Spleen (tissue), 11 donors: ENCODE results near the gene TACR1. TPM values are rescaled to one million over a fixed set of nuclear protein-coding genes. Genes with fewer than 3 reads are reported as not detected.

Source experiments
- DNase-seq: peaks from one replicate; pipeline ENCODE4 v3.0.0-alpha.2; 2020
- H3K27ac ChIP-seq, 8 donors: fragments of 200-600 bp; sonication (generic) in 7 of 8; 1 replicate in 4 of 8; 2 replicates in 4 of 8; pipeline versions ENCODE4 v1.5.0 to v1.8.0; 2016 to 2021; ENCODE audit warnings: inconsistent platforms in 4 of 8, mild to moderate bottlenecking in 4 of 8, moderate library complexity in 1 of 8
- H3K27me3 ChIP-seq, 7 donors: fragments of 200-600 bp; sonication (generic) in 6 of 7; replicated peaks in 1 of 7; 1 replicate in 4 of 7; 2 replicates in 3 of 7; pipeline versions ENCODE4 v1.5.0 to v1.8.0; 2016 to 2021; ENCODE audit warnings: inconsistent platforms in 3 of 7, mild to moderate bottlenecking in 1 of 7
- H3K36me3 ChIP-seq, 6 donors: fragments of 200-600 bp; sonication (generic) in 5 of 6; 1 replicate in 4 of 6; 2 replicates in 2 of 6; pipeline versions ENCODE4 v1.5.0 to v1.8.0; 2016 to 2021; ENCODE audit warnings: inconsistent platforms in 2 of 6
- H3K4me1 ChIP-seq, 6 donors: fragments of 200-600 bp; sonication (generic) in 5 of 6; 1 replicate in 3 of 6; 2 replicates in 3 of 6; pipeline versions ENCODE4 v1.5.0 to v1.8.0; 2016 to 2021; ENCODE audit warnings: inconsistent platforms in 3 of 6
- H3K4me3 ChIP-seq, 8 donors: fragments of 200-600 bp; sonication (generic) in 7 of 8; 1 replicate in 4 of 8; 2 replicates in 4 of 8; pipeline versions ENCODE4 v1.5.0 to v1.8.0; 2016 to 2021; ENCODE audit warnings: inconsistent platforms in 4 of 8, mild to moderate bottlenecking in 4 of 8, moderate library complexity in 2 of 8
- H3K9me3 ChIP-seq, 8 donors: fragments of 200-600 bp; sonication (generic) in 7 of 8; 1 replicate in 4 of 8; 2 replicates in 4 of 8; pipeline versions ENCODE4 v1.5.0 to v1.8.0; 2016 to 2021; ENCODE audit warnings: inconsistent platforms in 4 of 8
- CTCF ChIP-seq, 11 experiments: fragments of 200-600 bp in 7 of 11; fragments of 450-650 bp in 4 of 11; sonication (generic) in 4 of 11; IDR thresholded peaks in 8 of 11; conservative IDR thresholded peaks in 3 of 11; 1 replicate in 7 of 11; 2 replicates in 4 of 11; pipeline versions ENCODE4 v1.4.0 to v1.8.0; 2016 to 2021; ENCODE audit warnings: antibody characterized with exemption in 11 of 11, inconsistent platforms in 4 of 11, mild to moderate bottlenecking in 1 of 11
- POLR2A ChIP-seq, 3 donors: fragments of 450-650 bp; IDR thresholded peaks; one replicate each; pipeline ENCODE4 v1.5.1; 2017; ENCODE audit warnings: antibody characterized with exemption in 3 of 3, mild to moderate bottlenecking in 1 of 3
- POLR2AphosphoS5 ChIP-seq, 3 donors: sonication (generic); formaldehyde crosslinking; IDR thresholded peaks; one replicate each; pipeline ENCODE4 v1.5.1; 2017; ENCODE audit warnings: antibody characterized with exemption in 3 of 3
- WGBS, 5 donors: extraction: QIAGEN DNeasy Blood & Tissue Kit in 3 of 5; methylation state at CpG; one replicate each; pipeline versions ENCODE4 v1.1.5 to v1.1.7; 2013 to 2018; 5-methylcytosine and 5-hydroxymethylcytosine counted together
- intact Hi-C: fragments of 100-400 bp; cut with DNase I; formaldehyde crosslinking; loops from one replicate; pipeline ENCODE4 v1.15.0; 2023; ENCODE audit warnings: low total_unique reads
- polyA plus RNA-seq, 3 donors: library from polyadenylated mRNA; stranded (reverse); fragments of 200-250 nt; gene quantifications; one replicate each; pipeline ENCODE4 v1.2.1, GENCODE V29; 2013
- total RNA-seq, 7 donors: library from RNA; depleted of rRNA in 3 of 7; stranded (reverse); fragments of >200 nt in 3 of 7; fragmentation: NEBNext Ultra II Directional in 4 of 7; extraction: Animal tissue kit (Norgen Biotek cat#: 25700) in 4 of 7; gene quantifications; one replicate each; pipeline versions ENCODE4 v1.1.0 to v1.2.1, GENCODE V29; 2016 to 2021
- donor health status: healthy with polysubstance abuse.
- donor health status: DM: no; HTN: no; CAD: no; lungs with moderate emphysema.
- donor health status: DM: no; HTN: no; CAD: no.
- donor health status: Bipolar disorder and iron deficiency.
- donor health status: healthy.
- donor health status: DM: no; HTN: no; CAD: no.
- donor health status: DM: yes; HTN: yes; CAD: no.

Gene TACR1
- total and polyA plus RNA-seq, 10 donors = 0.02 to 0.28 (median 0.13) TPM; not detected in 3

DNA sequence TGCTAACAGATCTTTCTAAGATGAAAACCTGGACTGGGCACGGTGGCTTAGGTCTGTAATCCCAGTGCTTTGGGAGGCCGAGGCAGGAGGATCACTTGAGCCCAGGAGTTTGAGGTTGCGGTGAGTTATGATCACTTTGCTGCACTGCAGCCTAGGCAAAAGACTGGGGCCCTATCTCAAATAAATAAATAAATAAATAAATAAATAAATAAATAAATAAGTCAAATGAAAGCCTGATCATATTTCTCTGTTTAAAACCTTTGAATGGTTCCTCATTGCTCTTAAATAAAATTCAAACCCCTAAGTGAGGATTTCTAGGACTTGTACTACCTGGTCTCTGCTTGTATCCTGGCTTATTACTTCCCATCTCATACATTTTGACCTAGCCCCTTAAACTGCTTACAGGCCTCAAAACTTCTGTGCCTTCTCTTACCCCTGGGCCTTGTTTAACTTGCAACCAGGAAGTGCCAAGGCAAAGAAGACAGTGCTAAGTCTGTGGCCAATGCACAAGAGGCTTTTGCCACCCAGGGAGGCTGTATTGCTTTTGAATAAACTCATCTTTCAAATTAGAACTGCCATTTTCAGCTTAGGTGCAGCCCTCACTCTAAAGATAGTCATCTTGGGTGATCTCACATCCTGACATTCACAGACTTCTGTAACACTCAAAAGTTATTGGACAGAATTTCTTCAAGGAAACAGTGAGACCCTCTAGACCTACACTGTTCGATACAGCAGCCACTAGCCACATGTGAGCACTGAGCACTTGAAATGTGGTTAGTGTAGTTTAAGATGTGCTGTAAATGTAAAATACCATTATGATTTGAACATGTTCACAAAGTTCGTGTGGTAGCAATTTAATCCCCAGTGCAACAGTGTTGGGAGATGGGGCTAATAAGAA, 167.2 kb downstream of the TACR1 start:
- TF ChIP-seq POLR2A (IDR thresholded peaks at IDR 0.05) (no peak), CTCF (IDR thresholded peaks at IDR 0.05 in 8 of 11, conservative IDR thresholded peaks at IDR 0.05 in 3 of 11) (no peak), POLR2AphosphoS5 (IDR thresholded peaks at IDR 0.05) (no peak)
- H3K27ac ChIP-seq = no peak overlapping the region
- no peak for DNase-seq
- no peaks in the 10 kb centered on the region for H3K9me3 ChIP-seq
- WGBS, 5 donors = 86 to 94% (median 90%) methylated on average over 5 of the region's 5 CpGs
- H3K36me3 ChIP-seq = no peaks in the 10 kb centered on the region
- no peaks in the 10 kb centered on the region for H3K27me3 ChIP-seq
- peaks cover 0 to 4% (median 0%) of the 10 kb centered on the region in 6 donors for H3K4me1 ChIP-seq
- no peak overlapping the region for H3K4me3 ChIP-seq
- intact Hi-C loops = no loop called here

DNA sequence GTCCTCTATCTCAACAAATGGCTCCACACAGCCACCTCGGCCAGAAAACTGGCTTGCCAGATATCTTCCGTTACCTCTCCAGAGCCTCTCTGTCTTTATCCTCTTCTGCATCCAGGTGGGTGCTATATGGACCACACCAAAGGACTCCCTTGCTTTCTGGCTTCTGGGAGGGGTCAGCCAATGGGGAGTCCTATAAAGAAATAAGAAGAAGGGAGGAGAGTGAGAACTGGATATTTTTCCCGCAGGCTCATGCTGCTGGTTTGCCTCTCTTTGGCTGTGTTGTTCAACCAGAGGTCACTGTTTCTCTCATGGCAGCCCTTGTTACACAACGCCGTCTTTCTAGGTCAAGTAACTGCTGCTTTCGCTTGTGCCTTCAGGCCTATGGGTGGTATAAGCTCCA, 168.1 kb downstream of the TACR1 start:
- 90 to 97% (median 95%) methylated on average over 6 of the region's 6 CpGs for WGBS, 5 donors
- TF ChIP-seq POLR2A (IDR thresholded peaks at IDR 0.05) (no peak), CTCF (IDR thresholded peaks at IDR 0.05 in 8 of 11, conservative IDR thresholded peaks at IDR 0.05 in 3 of 11) (no peak), POLR2AphosphoS5 (IDR thresholded peaks at IDR 0.05) (no peak)
- Histone ChIP-seq H3K4me3 (no peak overlapping the region), H3K4me1 (peaks cover 0 to 4% (median 0%) of the 10 kb centered on the region in 6 donors), H3K27me3 (no peaks in the 10 kb centered on the region), H3K9me3 (no peaks in the 10 kb centered on the region), H3K27ac (no peak overlapping the region), H3K36me3 (no peaks in the 10 kb centered on the region)
- no peak for DNase-seq
- intact Hi-C loops = no loop called here

DNA sequence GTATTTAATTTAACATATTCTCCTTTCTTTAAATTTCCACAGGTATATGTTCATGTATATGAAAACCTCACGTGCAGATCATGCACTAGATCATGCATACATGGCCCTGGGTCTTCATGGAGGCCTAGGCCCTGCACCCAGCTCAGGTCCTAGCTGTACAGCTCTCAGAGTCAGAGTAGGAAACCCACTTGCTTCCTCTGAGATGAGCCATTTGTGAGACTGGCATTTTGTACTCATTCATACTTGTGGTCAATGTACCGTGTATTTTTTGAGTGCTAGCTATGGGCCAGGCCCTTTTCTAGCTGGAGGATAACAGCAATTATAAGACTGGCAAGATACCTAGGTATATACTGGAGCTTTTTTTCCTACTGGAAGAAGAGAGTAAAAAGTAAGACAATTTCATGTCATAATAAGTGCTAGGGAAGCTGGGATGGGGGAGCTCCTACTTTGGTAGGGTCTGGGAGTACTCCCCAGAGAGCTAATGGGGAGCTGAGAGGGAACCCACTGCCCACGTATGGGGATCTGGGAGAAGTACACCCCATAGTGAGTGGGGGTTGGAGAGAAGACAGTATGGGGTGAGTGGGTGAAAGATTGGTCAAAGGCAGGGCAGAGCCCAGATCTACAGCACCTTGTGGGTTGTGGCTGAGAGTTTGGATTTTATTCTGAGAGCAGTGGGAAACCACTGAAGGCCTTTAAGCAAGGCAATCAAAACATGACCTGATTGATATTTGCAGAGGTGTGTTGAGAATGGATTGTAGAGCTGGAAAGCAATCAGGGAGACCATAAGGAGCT, 168.9 kb downstream of the TACR1 start:
- Histone ChIP-seq H3K4me3 (no peak overlapping the region), H3K4me1 (peaks cover 0 to 4% (median 0%) of the 10 kb centered on the region in 6 donors), H3K36me3 (no peaks in the 10 kb centered on the region), H3K27me3 (no peaks in the 10 kb centered on the region), H3K27ac (no peak overlapping the region), H3K9me3 (no peaks in the 10 kb centered on the region)
- no peak for DNase-seq
- TF ChIP-seq POLR2AphosphoS5 (IDR thresholded peaks at IDR 0.05) (no peak), POLR2A (IDR thresholded peaks at IDR 0.05) (no peak), CTCF (IDR thresholded peaks at IDR 0.05 in 8 of 11, conservative IDR thresholded peaks at IDR 0.05 in 3 of 11) (no peak)
- intact Hi-C loops = no loop called here
- 74 to 89% (median 84%) methylated on average over 3 of the region's 3 CpGs for WGBS, 5 donors

DNA sequence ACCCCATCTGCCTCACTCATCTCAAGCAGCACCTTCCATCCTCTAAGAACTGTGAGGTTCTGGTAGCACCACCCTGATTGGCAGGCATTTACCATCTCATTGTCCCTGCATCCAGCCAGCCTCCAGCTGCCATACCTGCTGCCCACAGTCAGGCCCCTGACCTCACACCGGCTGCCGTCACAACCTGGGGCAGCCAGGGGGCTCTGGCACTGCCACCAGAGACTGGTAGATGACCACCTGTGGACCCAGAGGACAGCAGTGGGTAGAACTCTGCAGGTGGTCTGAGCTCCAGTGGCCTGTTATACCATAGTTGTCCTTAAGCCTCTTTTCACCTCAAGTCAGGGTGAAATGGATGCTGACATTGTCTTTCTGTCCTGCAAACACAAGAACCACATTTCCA, 171.4 kb downstream of the TACR1 start:
- WGBS, 5 donors = 94 to 100% (median 100%) methylated on average over 1 to 2 of the region's 2 CpGs
- Histone ChIP-seq H3K9me3 (no peaks in the 10 kb centered on the region), H3K4me3 (no peak overlapping the region), H3K27ac (no peak overlapping the region), H3K27me3 (no peaks in the 10 kb centered on the region), H3K36me3 (no peaks in the 10 kb centered on the region), H3K4me1 (no peaks in the 10 kb centered on the region)
- intact Hi-C loops = no loop called here
- TF ChIP-seq CTCF (IDR thresholded peaks at IDR 0.05 in 8 of 11, conservative IDR thresholded peaks at IDR 0.05 in 3 of 11) (no peak), POLR2AphosphoS5 (IDR thresholded peaks at IDR 0.05) (no peak), POLR2A (IDR thresholded peaks at IDR 0.05) (no peak)
- no peak for DNase-seq
